BLaER1 treated with 17β-estradiol and CSF1 and Interleukin-3, amounts not matched to agents 10 nM and 100 nM (cell line): ENCODE data around the gene BRD3OS.
A peak's percentile ranks its signal among the peaks of the same experiment; 100 is the strongest.

ENCODE experiments used
- H3K27ac ChIP-seq, 11 experiments: shearing (Covaris generic); formaldehyde crosslinking; 2 replicates each; pipeline ENCODE4 v1.8.1; 2022
- H3K27me3 ChIP-seq, 11 experiments: shearing (Covaris generic); formaldehyde crosslinking; 2 replicates each; pipeline ENCODE4 v1.8.1; 2022
- H3K36me3 ChIP-seq, 11 experiments: shearing (Covaris generic); formaldehyde crosslinking; 2 replicates each; pipeline ENCODE4 v1.8.1; 2022
- H3K4me1 ChIP-seq, 10 experiments: shearing (Covaris generic); formaldehyde crosslinking; 2 replicates each; pipeline ENCODE4 v1.8.1; 2022
- H3K4me2 ChIP-seq, 11 experiments: shearing (Covaris generic); formaldehyde crosslinking; 2 replicates each; pipeline ENCODE4 v1.8.1; 2022
- H3K4me3 ChIP-seq, 10 experiments: shearing (Covaris generic); formaldehyde crosslinking; 2 replicates each; pipeline ENCODE4 v1.8.1; 2022
- H3K9ac ChIP-seq, 11 experiments: shearing (Covaris generic); formaldehyde crosslinking; 2 replicates each; pipeline ENCODE4 v1.8.1; 2022
- H3K9me3 ChIP-seq, 11 experiments: shearing (Covaris generic); formaldehyde crosslinking; replicated peaks in 1 of 11; 2 replicates each; pipeline ENCODE4 v1.8.1; 2022
- H4K20me1 ChIP-seq, 11 experiments: shearing (Covaris generic); formaldehyde crosslinking; 2 replicates each; pipeline ENCODE4 v1.8.1; 2022
- Cebpa-rat ChIP-seq, 11 experiments: shearing (Covaris generic); IDR thresholded peaks; 2 replicates each; pipeline ENCODE4 v1.8.1; 2022

The BRD3OS gene

DNA sequence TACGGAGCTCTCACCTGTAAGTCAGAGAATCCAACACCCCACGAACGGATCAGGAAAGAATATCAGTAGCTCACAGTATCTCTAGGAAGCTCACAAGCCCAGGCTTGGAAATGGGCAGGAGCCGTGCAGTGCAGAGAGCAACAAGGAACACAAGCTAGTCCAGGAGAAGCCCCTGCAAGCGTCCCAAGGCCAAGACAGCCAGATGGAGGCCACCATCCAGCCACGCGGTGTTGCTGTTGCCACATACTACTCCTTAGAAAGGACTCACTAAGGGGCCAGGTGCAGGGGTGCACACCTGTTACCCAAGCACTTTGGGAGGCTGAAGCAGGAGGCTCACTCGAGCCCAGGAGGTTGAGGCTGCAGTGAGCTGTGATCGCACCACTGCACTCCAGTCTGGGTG is 17.7 kb upstream of the BRD3OS start:
- TF ChIP-seq Cebpa-rat (IDR thresholded peaks at IDR 0.05) = no peak
- Histone ChIP-seq H3K4me2 (no peak overlapping the region), H3K9ac (no peak overlapping the region), H3K9me3 (peaks cover 16 to 24% (median 20%) of the 10 kb centered on the region in 11 experiments), H3K4me3 (no peak overlapping the region), H3K27ac (no peak overlapping the region), H3K4me1 (no peaks in the 10 kb centered on the region; a peak in 1 of 20 replicates), H3K27me3 (no peaks in the 10 kb centered on the region), H3K36me3 (no peaks in the 10 kb centered on the region), H4K20me1 (no peaks in the 10 kb centered on the region; a peak in 1 of 22 replicates)

DNA sequence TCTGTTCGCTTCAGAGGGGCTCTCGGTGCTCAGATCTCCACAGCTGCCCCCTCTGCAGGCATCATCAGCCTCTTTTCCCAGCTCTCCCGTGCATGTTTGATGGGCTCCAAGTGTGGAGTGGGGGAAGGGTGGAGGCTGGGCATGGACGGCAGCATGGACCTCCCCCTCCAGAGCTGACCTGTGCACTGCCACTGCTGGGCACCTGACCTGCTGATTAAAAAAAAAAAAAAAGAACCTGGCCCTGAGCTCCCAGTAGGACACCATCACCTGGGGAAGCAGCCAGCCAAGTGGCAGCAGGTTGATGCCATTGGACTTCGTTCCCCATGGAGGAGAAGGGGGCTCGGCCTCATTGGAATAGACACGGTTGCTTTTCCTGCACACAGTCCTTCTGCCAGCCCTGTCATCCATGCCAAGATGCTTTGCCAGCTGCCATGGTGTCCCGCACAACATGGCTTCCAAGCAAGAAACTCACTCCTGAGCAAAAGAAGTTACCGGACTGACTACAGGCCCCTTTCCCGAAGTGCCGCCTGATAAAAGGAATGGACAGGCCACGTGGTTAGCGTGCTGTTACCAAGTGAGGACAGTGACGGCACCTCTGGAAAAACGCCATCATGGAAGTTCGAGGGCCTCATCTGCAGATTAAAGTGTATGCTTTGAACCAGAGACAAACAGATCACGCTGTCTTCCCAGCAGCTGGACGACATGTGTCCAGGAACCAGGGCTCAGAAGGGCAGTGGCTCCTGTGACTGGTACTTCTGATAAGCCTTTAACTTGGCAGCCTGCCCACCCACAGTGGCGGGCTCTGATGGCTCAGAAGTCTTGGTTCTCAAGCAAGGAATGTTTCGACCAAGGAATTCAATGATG is 14.7 kb upstream of the BRD3OS start:
- peaks cover 32 to 41% (median 36%) of the 10 kb centered on the region in 11 experiments for H3K9me3 ChIP-seq
- no peak overlapping the region for H3K9ac ChIP-seq
- no peak for TF ChIP-seq Cebpa-rat (IDR thresholded peaks at IDR 0.05)
- H3K4me1 ChIP-seq = no peaks in the 10 kb centered on the region
- no peak overlapping the region for H3K27ac ChIP-seq
- H4K20me1 ChIP-seq = no peaks in the 10 kb centered on the region
- H3K27me3 ChIP-seq = no peaks in the 10 kb centered on the region
- no peak overlapping the region for H3K4me3 ChIP-seq
- H3K36me3 ChIP-seq = peaks cover 0 to 6% (median 0%) of the 10 kb centered on the region in 11 experiments; a peak in 4 of 22 replicates
- H3K4me2 ChIP-seq = no peak overlapping the region

DNA sequence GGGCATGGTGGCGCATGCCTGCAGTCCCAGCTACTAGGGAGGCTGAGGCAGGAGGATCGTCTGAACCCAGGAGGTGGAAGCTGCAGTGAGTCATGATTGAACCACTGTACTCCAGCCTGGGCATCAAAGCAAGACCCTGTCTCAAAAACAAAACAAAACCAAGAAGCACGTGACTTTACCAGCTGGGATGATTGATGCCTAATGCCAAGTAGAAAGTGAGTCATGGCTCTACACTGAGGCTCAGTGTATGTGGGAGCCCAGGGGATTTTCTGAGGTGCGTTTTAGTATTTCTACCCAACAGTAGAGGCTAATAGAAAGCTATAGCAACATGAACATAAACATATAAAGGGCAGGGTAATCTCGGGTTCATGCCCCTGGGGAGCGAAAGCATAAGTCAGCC is 13.9 kb upstream of the BRD3OS start:
- no peak overlapping the region for H3K9ac ChIP-seq
- no peak for TF ChIP-seq Cebpa-rat (IDR thresholded peaks at IDR 0.05)
- H3K4me3 ChIP-seq = no peak overlapping the region; a peak in 2 of 20 replicates
- H3K36me3 ChIP-seq = peaks cover 0 to 6% (median 0%) of the 10 kb centered on the region in 11 experiments; a peak in 4 of 22 replicates
- no peaks in the 10 kb centered on the region for H3K4me1 ChIP-seq
- H3K27me3 ChIP-seq = no peaks in the 10 kb centered on the region
- no peaks in the 10 kb centered on the region for H4K20me1 ChIP-seq
- H3K27ac ChIP-seq = no peak overlapping the region
- H3K4me2 ChIP-seq = no peak overlapping the region
- H3K9me3 ChIP-seq = peaks cover 40 to 50% (median 45%) of the 10 kb centered on the region in 11 experiments

DNA sequence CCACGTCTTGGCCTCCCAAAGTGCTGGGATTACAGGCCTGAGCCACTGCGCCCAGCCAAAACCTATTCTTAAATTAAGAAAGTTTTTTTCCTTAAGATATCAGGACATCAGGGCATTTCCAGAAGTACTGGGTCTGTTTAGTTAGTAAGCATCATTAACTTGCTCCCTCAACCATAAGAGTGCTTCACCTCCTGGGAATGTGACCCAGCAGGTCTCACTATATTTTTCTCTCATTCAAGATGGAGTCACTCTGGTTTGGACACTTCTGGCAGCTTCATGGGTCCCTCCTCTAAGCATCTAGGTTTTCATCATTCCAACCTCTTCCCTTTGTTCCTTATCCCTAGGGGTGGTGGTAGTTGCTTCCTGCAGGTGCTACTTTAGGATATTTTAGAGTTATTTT is 10.3 kb upstream of the BRD3OS start:
- peaks cover 50 to 61% (median 53%) of the 10 kb centered on the region in 11 experiments for H3K9me3 ChIP-seq
- no peak for TF ChIP-seq Cebpa-rat (IDR thresholded peaks at IDR 0.05)
- H4K20me1 ChIP-seq = no peaks in the 10 kb centered on the region
- no peak overlapping the region for H3K9ac ChIP-seq
- peaks cover 0 to 6% (median 0%) of the 10 kb centered on the region in 11 experiments; a peak in 4 of 22 replicates for H3K36me3 ChIP-seq
- 0 out of 20 replicates have a peak, but pooled peaks cover 0 to 2% (median 0%) of the 10 kb centered on the region in 10 experiments for H3K4me1 ChIP-seq
- H3K27me3 ChIP-seq = no peaks in the 10 kb centered on the region
- H3K4me2 ChIP-seq = no peak overlapping the region
- no peak overlapping the region for H3K27ac ChIP-seq
- peak overlapping the region in 3 of 10 experiments; percentile 5 to 26 (median 24); a peak in 2 of 20 replicates for H3K4me3 ChIP-seq

DNA sequence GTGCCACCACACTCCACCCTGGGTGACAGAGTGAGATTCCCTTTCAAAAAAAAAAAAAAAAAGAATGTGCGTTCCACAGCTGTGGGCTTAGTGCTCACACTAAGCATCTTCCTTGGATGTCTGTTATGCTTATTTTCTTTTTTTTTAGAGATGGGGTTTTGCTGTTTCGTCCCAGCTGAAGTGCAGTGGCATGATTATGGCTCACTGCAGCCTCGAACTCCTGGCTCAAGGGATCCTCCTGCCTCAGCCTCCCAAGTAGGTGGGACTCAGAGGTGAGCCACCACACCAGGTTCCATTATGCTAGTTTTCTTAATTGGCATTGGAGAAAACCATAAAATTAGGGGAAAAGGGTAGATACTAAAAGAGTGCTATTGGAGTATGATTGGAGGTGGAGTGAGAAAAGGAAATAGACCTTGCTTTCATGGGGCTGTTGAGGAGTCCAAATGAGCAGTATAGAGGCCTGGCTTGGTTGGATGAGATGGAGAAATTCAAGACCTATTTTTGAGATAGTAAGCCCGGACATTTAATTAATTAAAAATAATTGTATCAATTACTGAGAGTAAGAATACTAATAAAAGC is 978 bp upstream of the BRD3OS start:
- H3K9me3 ChIP-seq = no peaks in the 10 kb centered on the region
- H3K36me3 ChIP-seq = peaks cover 8 to 29% (median 15%) of the 10 kb centered on the region in 11 experiments; a peak in 18 of 22 replicates
- TF ChIP-seq Cebpa-rat (IDR thresholded peaks at IDR 0.05) = no peak
- peak overlapping the region; percentile 46 to 80 (median 66) for H3K4me2 ChIP-seq
- H3K27me3 ChIP-seq = no peaks in the 10 kb centered on the region
- peak overlapping the region in 5 of 11 experiments; percentile 11 to 47 (median 38); a peak in 5 of 22 replicates for H3K27ac ChIP-seq
- H3K4me3 ChIP-seq = peak overlapping the region; percentile 9 to 65 (median 52); a peak in 16 of 20 replicates
- peaks cover 0 to 34% (median 26%) of the 10 kb centered on the region in 11 experiments; a peak in 14 of 22 replicates for H4K20me1 ChIP-seq
- H3K4me1 ChIP-seq = peaks cover 13 to 28% (median 24%) of the 10 kb centered on the region in 10 experiments
- peak overlapping the region in 8 of 11 experiments; percentile 21 to 59 (median 33); a peak in 8 of 22 replicates for H3K9ac ChIP-seq

DNA sequence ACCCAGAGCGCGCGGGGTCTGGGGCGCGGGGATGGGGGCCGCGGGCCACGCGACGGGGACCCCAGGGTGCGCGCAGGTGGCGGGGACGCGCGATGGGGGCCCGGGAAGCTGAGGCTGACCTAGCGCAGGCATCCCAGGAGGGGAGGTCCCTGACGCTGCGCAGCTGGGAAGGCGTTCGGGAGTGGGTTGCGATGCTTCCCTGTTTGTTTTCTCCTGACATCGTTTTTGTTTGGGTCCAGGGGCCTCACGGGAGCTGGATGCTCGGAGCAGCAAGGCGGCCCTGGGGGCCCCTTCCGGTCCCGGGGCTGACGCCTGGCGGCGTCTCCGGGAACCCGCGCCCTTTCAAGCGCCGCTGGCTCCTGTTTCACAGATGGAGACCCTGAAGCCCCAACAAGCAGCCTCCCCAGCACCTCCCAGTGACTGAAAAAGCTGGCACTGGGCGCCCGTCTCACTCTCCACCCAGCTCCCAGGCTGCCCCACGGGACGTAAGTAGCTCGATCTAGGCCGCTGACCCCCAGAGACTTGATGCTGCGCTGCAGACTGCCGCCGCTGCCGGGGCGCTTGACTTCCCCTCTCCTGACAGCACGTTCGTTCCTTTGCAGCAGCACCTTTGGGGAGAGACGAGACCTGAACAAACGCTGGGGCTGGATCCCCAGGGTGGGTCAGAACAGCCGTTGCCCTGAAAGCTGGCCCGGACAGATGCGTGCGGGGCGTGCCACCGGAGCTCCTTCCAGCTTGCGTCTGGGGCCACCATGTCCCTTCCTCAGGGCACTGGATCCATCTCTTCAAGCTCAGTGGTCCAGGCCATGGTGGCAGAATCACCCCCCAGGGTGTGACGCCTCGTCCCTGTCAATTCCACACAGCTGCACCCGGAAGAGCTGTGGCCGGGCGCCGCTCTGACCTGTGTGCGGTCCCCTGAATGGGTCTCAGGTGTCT is 593 bp downstream of the BRD3OS start:
- Histone ChIP-seq H3K27me3 (no peaks in the 10 kb centered on the region), H4K20me1 (peaks cover 0 to 42% (median 31%) of the 10 kb centered on the region in 11 experiments; a peak in 14 of 22 replicates), H3K9me3 (no peaks in the 10 kb centered on the region), H3K4me2 (peak overlapping the region; percentile 86 to 98 (median 92)), H3K36me3 (peaks cover 18 to 45% (median 31%) of the 10 kb centered on the region in 11 experiments), H3K4me1 (peaks cover 13 to 29% (median 24%) of the 10 kb centered on the region in 10 experiments), H3K9ac (peak overlapping the region; percentile 70 to 84 (median 78); a peak in 21 of 22 replicates), H3K4me3 (peak overlapping the region; percentile 67 to 82 (median 75)), H3K27ac (peak overlapping the region in 10 of 11 experiments; percentile 39 to 73 (median 63); a peak in 20 of 22 replicates)
- no peak for TF ChIP-seq Cebpa-rat (IDR thresholded peaks at IDR 0.05)

DNA sequence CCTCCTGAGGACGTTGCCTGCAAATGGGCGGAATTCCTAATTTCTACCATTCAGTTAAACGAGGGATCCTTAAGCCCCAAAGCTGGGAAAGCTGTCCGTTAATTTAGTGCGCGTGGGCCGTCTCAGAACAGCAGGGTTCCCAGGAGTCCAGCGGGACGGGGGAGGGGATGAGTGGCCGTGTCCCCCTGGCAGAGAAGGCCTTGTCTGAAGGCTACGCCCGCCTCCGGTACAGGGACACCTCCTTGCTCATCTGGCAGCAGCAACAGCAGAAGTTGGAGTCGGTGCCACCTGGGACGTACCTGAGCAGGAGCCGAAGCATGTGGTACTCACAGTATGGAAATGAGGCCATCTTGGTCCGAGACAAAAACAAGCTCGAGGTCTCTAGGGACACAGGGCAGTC is 1.3 kb downstream of the BRD3OS start:
- peaks cover 24 to 52% (median 38%) of the 10 kb centered on the region in 11 experiments for H3K36me3 ChIP-seq

DNA sequence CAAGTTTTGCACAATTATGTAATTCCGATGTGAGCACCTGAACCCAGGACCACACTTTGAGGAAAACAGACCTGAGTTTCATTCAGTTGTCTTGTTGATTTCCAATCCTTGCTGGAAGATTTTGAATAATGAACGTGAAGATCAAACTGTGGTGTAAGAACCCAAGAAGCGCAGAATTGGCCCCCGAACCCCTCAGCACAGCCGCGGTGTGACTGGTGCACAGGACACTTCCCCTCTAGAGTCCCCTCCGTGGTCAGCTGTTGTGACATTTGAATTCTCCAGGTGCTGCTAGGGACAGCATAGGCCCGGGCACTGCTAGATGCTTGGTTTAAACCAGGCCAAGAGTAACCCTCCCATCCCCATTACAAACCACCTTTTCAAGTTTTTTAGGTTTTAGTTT is 1.7 kb downstream of the BRD3OS start:
- no peak for TF ChIP-seq Cebpa-rat (IDR thresholded peaks at IDR 0.05)
- H3K9ac ChIP-seq = no peak overlapping the region
- peak overlapping the region in 6 of 11 experiments; percentile 88 to 98 (median 93); a peak in 9 of 22 replicates for H3K4me2 ChIP-seq

More for the DNA sequence above, 1.3 kb downstream of the BRD3OS start:
- peak overlapping the region in 7 of 11 experiments; percentile 70 to 84 (median 78); a peak in 8 of 22 replicates for H3K9ac ChIP-seq
- peak overlapping the region; percentile 86 to 98 (median 92) for H3K4me2 ChIP-seq
- peak overlapping the region in 8 of 10 experiments; percentile 67 to 82 (median 75); a peak in 15 of 20 replicates for H3K4me3 ChIP-seq
- H3K9me3 ChIP-seq = no peaks in the 10 kb centered on the region
- peaks cover 0 to 47% (median 32%) of the 10 kb centered on the region in 11 experiments; a peak in 15 of 22 replicates for H4K20me1 ChIP-seq
- H3K27ac ChIP-seq = no peak overlapping the region
- TF ChIP-seq Cebpa-rat (IDR thresholded peaks at IDR 0.05) = no peak
- H3K4me1 ChIP-seq = peaks cover 13 to 29% (median 24%) of the 10 kb centered on the region in 10 experiments
- no peaks in the 10 kb centered on the region for H3K27me3 ChIP-seq

More for the DNA sequence above, 1.7 kb downstream of the BRD3OS start:
- Histone ChIP-seq H3K9me3 (no peaks in the 10 kb centered on the region), H3K27ac (no peak overlapping the region), H3K27me3 (no peaks in the 10 kb centered on the region), H3K36me3 (peaks cover 28 to 56% (median 42%) of the 10 kb centered on the region in 11 experiments), H3K4me3 (no peak overlapping the region), H4K20me1 (peaks cover 0 to 47% (median 34%) of the 10 kb centered on the region in 11 experiments; a peak in 15 of 22 replicates), H3K4me1 (peaks cover 13 to 29% (median 24%) of the 10 kb centered on the region in 10 experiments)
